ENCODE measurements around the gene SARDH. TPM values are rescaled to one million over a fixed set of nuclear protein-coding genes. Genes with fewer than 3 reads are reported as not detected.

Gene SARDH
- polyA plus RNA-seq, 1 donor (not counting 4 experiments of a cell fraction or from before 2014, with no cell fraction given), result 0.03 TPM

DNA sequence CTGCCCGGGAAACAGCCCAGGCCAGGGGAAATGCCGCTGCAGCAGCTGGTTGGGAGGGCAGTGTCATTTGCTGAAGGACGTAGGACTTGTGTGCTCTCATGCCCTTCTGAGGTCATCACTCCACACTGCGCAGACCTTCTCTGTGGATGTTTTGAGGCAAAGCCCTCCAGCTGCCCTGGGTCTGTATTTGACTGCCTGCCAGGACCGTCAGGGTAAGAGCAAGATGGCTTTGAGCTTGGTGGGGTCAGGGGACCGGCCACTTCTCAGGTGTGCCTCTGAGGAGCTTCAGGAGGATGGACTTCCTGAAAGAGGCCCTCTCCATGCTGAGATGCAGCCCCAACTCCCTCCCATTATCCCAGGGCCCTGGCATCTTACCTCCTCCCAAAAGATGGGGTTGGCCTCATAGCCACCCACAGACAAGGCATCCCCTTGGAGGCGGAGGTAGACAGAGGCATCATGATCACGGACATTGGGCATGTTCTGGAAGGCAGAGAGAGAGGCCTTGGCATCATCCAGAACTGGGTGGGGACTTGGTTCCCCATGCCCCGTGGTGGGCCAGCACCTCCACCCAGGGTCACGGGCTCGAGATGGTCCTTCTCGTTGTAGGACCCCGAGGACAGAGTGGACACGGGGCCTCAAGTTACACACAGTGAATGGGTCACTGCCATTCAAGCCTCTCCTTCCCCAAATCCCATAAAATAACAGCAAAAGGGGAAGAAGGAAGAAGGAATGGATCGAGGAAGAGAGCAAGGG, 19.4 kb downstream of the SARDH start:
- dilution Hi-C loops (cut with MboI; ENCODE audit: extremely low pct_ligation_motif_present, low sequenced_read_pairs), result no loop called here
- Histone ChIP-seq H3K9me3 (ENCODE audit: control insufficient read depth, low read depth, low read length) (no peaks in the 10 kb centered on the region), H3K4me2 (ENCODE audit: control insufficient read depth, extremely low read depth, insufficient read depth, low read depth, low read length) (no peak overlapping the region), H3K4me3 (ENCODE audit: control insufficient read depth in 2 of 3, extremely low read depth in 1 of 3, insufficient read depth in 2 of 3, low read depth in 1 of 3, low read length in 3 of 3) (no peak overlapping the region), H2AFZ (ENCODE audit: control insufficient read depth, low read length) (no peak overlapping the region), H3K79me2 (ENCODE audit: control insufficient read depth, insufficient read depth, low read length) (no peaks in the 10 kb centered on the region), H3K27me3 (ENCODE audit: control insufficient read depth, extremely low read depth, insufficient read depth, low read length) (peaks cover 15% of the 10 kb centered on the region), H3K9me1 (ENCODE audit: control insufficient read depth, extremely low read depth, insufficient read depth, low read length) (no peaks in the 10 kb centered on the region), H3K4me1 (ENCODE audit: control insufficient read depth, extremely low read depth, insufficient read depth, low read length) (no peaks in the 10 kb centered on the region), H3K9ac (ENCODE audit: control insufficient read depth, extremely low read depth, insufficient read depth, low read length) (no peak overlapping the region), H3K36me3 (ENCODE audit: control insufficient read depth in 2 of 2, extremely low read depth in 1 of 2, insufficient read depth in 2 of 2, low read length in 2 of 2) (no peaks in the 10 kb centered on the region), H4K20me1 (ENCODE audit: control insufficient read depth, extremely low read depth, insufficient read depth, low read length) (no peaks in the 10 kb centered on the region), H3K27ac (ENCODE audit: control insufficient read depth, insufficient read depth, low read length) (no peak overlapping the region)
- no peak for DNase-seq (ENCODE audit: low read depth, low spot score)
- FAIRE-seq, result no peak
- TF ChIP-seq EZH2 (IDR thresholded peaks at IDR 0.05; ENCODE audit: low read length), result no peak
- TF ChIP-seq, protein P1, sequence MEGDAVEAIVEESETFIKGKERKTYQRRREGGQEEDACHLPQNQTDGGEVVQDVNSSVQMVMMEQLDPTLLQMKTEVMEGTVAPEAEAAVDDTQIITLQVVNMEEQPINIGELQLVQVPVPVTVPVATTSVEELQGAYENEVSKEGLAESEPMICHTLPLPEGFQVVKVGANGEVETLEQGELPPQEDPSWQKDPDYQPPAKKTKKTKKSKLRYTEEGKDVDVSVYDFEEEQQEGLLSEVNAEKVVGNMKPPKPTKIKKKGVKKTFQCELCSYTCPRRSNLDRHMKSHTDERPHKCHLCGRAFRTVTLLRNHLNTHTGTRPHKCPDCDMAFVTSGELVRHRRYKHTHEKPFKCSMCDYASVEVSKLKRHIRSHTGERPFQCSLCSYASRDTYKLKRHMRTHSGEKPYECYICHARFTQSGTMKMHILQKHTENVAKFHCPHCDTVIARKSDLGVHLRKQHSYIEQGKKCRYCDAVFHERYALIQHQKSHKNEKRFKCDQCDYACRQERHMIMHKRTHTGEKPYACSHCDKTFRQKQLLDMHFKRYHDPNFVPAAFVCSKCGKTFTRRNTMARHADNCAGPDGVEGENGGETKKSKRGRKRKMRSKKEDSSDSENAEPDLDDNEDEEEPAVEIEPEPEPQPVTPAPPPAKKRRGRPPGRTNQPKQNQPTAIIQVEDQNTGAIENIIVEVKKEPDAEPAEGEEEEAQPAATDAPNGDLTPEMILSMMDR (optimal IDR thresholded peaks at IDR 0.05 in 1 of 3, IDR thresholded peaks at IDR 0.05 in 1 of 3, conservative IDR thresholded peaks at IDR 0.05 in 1 of 3; ENCODE audit: extremely low read depth in 1 of 3, insufficient read depth in 2 of 3, low read length in 3 of 3), result no peak

DNA sequence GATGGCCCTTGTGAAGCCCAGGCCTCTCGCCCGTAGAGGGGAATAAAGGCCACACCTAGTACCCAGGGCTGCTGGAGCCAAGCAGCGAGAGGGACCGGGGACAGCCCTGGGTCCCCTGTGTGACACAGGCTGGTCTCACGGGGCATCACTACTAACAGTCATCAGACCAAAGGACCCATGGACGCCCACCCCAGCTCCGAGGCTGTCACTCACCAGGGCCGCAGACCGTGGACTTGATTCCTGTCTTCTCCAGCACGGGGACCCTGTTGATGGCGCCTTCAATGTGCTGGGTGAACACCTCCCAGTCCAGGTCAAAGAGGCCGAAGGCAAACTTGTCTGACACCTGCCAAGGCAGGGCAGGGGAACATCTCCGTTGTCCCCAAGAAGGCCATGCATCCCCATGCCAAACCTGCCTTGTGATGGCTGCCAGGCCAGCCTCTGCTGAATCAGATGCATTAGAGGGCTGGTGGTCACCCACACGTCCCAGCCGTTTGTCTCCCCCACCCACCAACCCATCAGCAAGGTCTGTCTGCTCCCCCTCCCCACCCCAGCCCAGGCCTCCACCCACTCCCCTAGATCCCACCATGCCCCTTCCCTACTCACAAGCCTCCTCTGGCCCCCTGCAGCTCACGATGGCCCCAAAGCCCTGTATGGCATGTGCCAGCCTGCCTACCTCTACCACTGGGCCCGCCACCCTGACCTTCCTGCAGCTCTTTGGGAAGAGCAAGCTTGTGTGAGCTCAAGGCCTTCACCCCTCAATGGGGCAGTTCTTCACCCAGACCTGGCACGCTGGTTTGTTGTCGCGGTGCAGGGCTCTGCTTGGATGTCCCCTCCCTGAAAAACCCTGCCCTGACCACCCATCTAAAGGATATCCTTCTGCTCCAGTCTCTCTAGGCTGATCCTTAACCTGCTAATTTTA, 20.8 kb downstream of the SARDH start:
- no peak for FAIRE-seq
- Histone ChIP-seq H3K4me1 (ENCODE audit: control insufficient read depth, extremely low read depth, insufficient read depth, low read length) (no peaks in the 10 kb centered on the region), H3K79me2 (ENCODE audit: control insufficient read depth, insufficient read depth, low read length) (no peaks in the 10 kb centered on the region), H4K20me1 (ENCODE audit: control insufficient read depth, extremely low read depth, insufficient read depth, low read length) (no peaks in the 10 kb centered on the region), H3K27ac (ENCODE audit: control insufficient read depth, insufficient read depth, low read length) (no peak overlapping the region), H3K4me3 (ENCODE audit: control insufficient read depth in 2 of 3, extremely low read depth in 1 of 3, insufficient read depth in 2 of 3, low read depth in 1 of 3, low read length in 3 of 3) (no peak overlapping the region), H3K36me3 (ENCODE audit: control insufficient read depth in 2 of 2, extremely low read depth in 1 of 2, insufficient read depth in 2 of 2, low read length in 2 of 2) (no peaks in the 10 kb centered on the region), H2AFZ (ENCODE audit: control insufficient read depth, low read length) (no peak overlapping the region), H3K4me2 (ENCODE audit: control insufficient read depth, extremely low read depth, insufficient read depth, low read depth, low read length) (no peak overlapping the region), H3K9ac (ENCODE audit: control insufficient read depth, extremely low read depth, insufficient read depth, low read length) (no peak overlapping the region), H3K9me3 (ENCODE audit: control insufficient read depth, low read depth, low read length) (no peaks in the 10 kb centered on the region), H3K27me3 (ENCODE audit: control insufficient read depth, extremely low read depth, insufficient read depth, low read length) (peaks cover 15% of the 10 kb centered on the region), H3K9me1 (ENCODE audit: control insufficient read depth, extremely low read depth, insufficient read depth, low read length) (no peaks in the 10 kb centered on the region)
- no peak for DNase-seq (ENCODE audit: low read depth, low spot score)
- TF ChIP-seq EZH2 (IDR thresholded peaks at IDR 0.05; ENCODE audit: low read length), result no peak
- TF ChIP-seq, protein P1 (optimal IDR thresholded peaks at IDR 0.05 in 1 of 3, IDR thresholded peaks at IDR 0.05 in 1 of 3, conservative IDR thresholded peaks at IDR 0.05 in 1 of 3; ENCODE audit: extremely low read depth in 1 of 3, insufficient read depth in 2 of 3, low read length in 3 of 3), result no peak
- dilution Hi-C loops (cut with MboI; ENCODE audit: extremely low pct_ligation_motif_present, low sequenced_read_pairs), result no loop called here

All from keratinocyte (primary cell).